HCT116 (cell line): ENCODE measurements around the gene TMC1. TPM values are rescaled to one million over a fixed set of nuclear protein-coding genes. Genes with fewer than 3 reads are reported as not detected.

Experiments used
- ATAC-seq: fragments of 200-7000 bp; cut with Tn5 transposase; 2 replicates; pipeline ENCODE4 v1.9.1; 2020; ENCODE audit warnings: mild to moderate bottlenecking, moderate library complexity
- BruUV-seq: library from RNA; stranded (reverse); fragments of 400-500 nt; replicated peaks from 2 replicates; lab custom pipeline; 2021; lab: Mats Ljungman, UMichigan
- CTCF ChIA-PET: fragments of 300-600 bp; sonication (Branson Sonifier 250); formaldehyde crosslinking; loops from one replicate; lab custom pipeline; 2021; ENCODE audit warnings: antibody characterized with exemption; lab: Charles Lee
- POLR2A ChIA-PET: fragments of 300-600, 350-600 bp; sonication (Branson Sonifier 250); formaldehyde crosslinking; loops from one replicate; lab custom pipeline; 2021; ENCODE audit warnings: antibody characterized with exemption; lab: Charles Lee
- RAD21 ChIA-PET, 2 experiments: fragments of 300-600 bp; sonication (Branson Sonifier 250); formaldehyde crosslinking; loops; one replicate each; lab custom pipeline; 2023; ENCODE audit warnings: low total read pairs in 2 of 2; ENCODE audit not compliant: uncharacterized antibody in 2 of 2, unreplicated experiment in 2 of 2, low non-redundant PET in 1 of 2; lab: Charles Lee
- DNase-seq: peaks from one replicate; pipeline ENCODE4 v3.0.0-alpha.2; 2010; ENCODE audit warnings: low read depth, low spot score
- H2AFZ ChIP-seq: fragments of 200-600 bp; shearing (Covaris generic), sonication (generic); 2 replicates; pipeline ENCODE4 v1.6.1; 2017; ENCODE audit warnings: low read depth, mixed run types, mixed read lengths, antibody characterized with exemption, low read length; ENCODE audit not compliant: poor library complexity, severe bottlenecking
- H3K27ac ChIP-seq: 2 replicates; pipeline ENCODE4 v1.5.1; 2012; ENCODE audit warnings: low read depth, low read length
- H3K27me3 ChIP-seq: fragments of 200-600 bp; sonication (generic); 2 replicates; pipeline ENCODE4 v1.6.1; 2016; ENCODE audit warnings: mixed run types, low read length, mixed read lengths; ENCODE audit not compliant: insufficient read depth
- H3K36me3 ChIP-seq, 2 experiments: fragments of 200-500 bp in 1 of 2; fragments of 200-600 bp in 1 of 2; sonication (Bioruptor generic) in 1 of 2; sonication (generic) in 1 of 2; 2 replicates each; pipeline versions ENCODE4 v1.5.1 to v1.6.1; 2014 to 2016; ENCODE audit warnings: low read length in 2 of 2, inconsistent platforms in 1 of 2, mixed read lengths in 1 of 2, mixed run types in 1 of 2; ENCODE audit not compliant: insufficient read depth in 2 of 2, control insufficient read depth in 1 of 2
- H3K4me1 ChIP-seq, 2 experiments: fragments of 200-600 bp in 1 of 2; sonication (generic) in 1 of 2; 2 replicates each; pipeline versions ENCODE4 v1.5.1 to v1.6.1; 2012 to 2017; ENCODE audit warnings: low read length in 2 of 2, inconsistent platforms in 1 of 2, mild to moderate bottlenecking in 1 of 2, mixed read lengths in 1 of 2, mixed run types in 1 of 2, moderate library complexity in 1 of 2; ENCODE audit not compliant: insufficient read depth in 2 of 2, control insufficient read depth in 1 of 2
- H3K4me2 ChIP-seq: fragments of 200-600 bp; sonication (generic); 2 replicates; pipeline ENCODE4 v1.6.1; 2017; ENCODE audit warnings: mixed run types, low read length, mixed read lengths
- H3K4me3 ChIP-seq, 2 experiments: fragments of 200-600 bp in 1 of 2; sonication (generic) in 1 of 2; replicated peaks in 1 of 2; 2 replicates each; pipeline ENCODE4 v1.5.1; 2011 to 2016; ENCODE audit warnings: low read length in 2 of 2, control low read depth in 1 of 2, low read depth in 1 of 2, mild to moderate bottlenecking in 1 of 2, mixed read lengths in 1 of 2, mixed run types in 1 of 2
- H3K79me2 ChIP-seq: fragments of 200-600 bp; sonication (generic); 2 replicates; pipeline ENCODE4 v1.6.1; 2017; ENCODE audit warnings: mild to moderate bottlenecking, mixed run types, low read length, moderate library complexity, mixed read lengths; ENCODE audit not compliant: insufficient read depth
- H3K9ac ChIP-seq: fragments of 200-600 bp; sonication (generic); 2 replicates; pipeline ENCODE4 v1.6.1; 2016; ENCODE audit warnings: low read length, mixed read lengths
- H3K9me2 ChIP-seq: fragments of 200-600 bp; sonication (generic), shearing (Covaris generic); 2 replicates; pipeline ENCODE4 v1.6.1; 2017; ENCODE audit warnings: mixed run types, mild to moderate bottlenecking, moderate library complexity; ENCODE audit not compliant: insufficient read depth
- H3K9me3 ChIP-seq, 2 experiments: fragments of 200-500 bp in 1 of 2; fragments of 200-600 bp in 1 of 2; sonication (Bioruptor generic) in 1 of 2; sonication (generic) in 1 of 2; 2 replicates each; pipeline ENCODE4 v1.6.1; 2014 to 2017; ENCODE audit warnings: low read length in 2 of 2, mixed read lengths in 2 of 2, inconsistent platforms in 1 of 2, low read depth in 1 of 2, mild to moderate bottlenecking in 1 of 2, mixed run types in 1 of 2, moderate library complexity in 1 of 2; ENCODE audit not compliant: control insufficient read depth in 1 of 2, insufficient read depth in 1 of 2
- H4K20me1 ChIP-seq: fragments of 200-600 bp; sonication (generic), shearing (Covaris generic); 2 replicates; pipeline ENCODE4 v1.6.1; 2017; ENCODE audit warnings: mixed run types, mild to moderate bottlenecking, moderate library complexity; ENCODE audit not compliant: insufficient read depth
- ELF1 ChIP-seq: IDR thresholded peaks from 2 replicates; pipeline ENCODE4 v1.6.1; 2012; ENCODE audit warnings: low read depth, borderline replicate concordance
- FOSL1 ChIP-seq: IDR thresholded peaks from 2 replicates; pipeline ENCODE4 v1.6.1; 2012; ENCODE audit warnings: low read depth
- SP1 ChIP-seq: IDR thresholded peaks from 2 replicates; pipeline ENCODE4 v1.6.1; 2012; ENCODE audit warnings: low read depth
- SRF ChIP-seq: IDR thresholded peaks from 2 replicates; pipeline ENCODE4 v1.6.1; 2012; ENCODE audit warnings: low read depth
- TCF7L2 ChIP-seq: IDR thresholded peaks from 2 replicates; pipeline ENCODE4 v1.7.0; 2011; ENCODE audit warnings: borderline replicate concordance, inconsistent platforms; ENCODE audit not compliant: insufficient read depth, insufficient read length; ENCODE audit errors: extremely low read depth
- intact Hi-C: fragments of 100-400 bp; cut with micrococcal nuclease; formaldehyde crosslinking; loops from 2 replicates; pipeline ENCODE4 v1.10.0; 2022
- total RNA-seq: library from RNA; stranded (reverse); gene quantifications from one replicate; pipeline ENCODE4 v1.2.1, GENCODE V29; 2021; ENCODE audit not compliant: unreplicated experiment
- TF ChIP-seq, protein P1 (sequence below), 3 experiments: fragments of 200-600 bp in 1 of 3; sonication (generic) in 1 of 3; IDR thresholded peaks in 2 of 3; conservative IDR thresholded peaks in 1 of 3; 2 replicates each; pipeline ENCODE4 v1.5.1; 2012 to 2017; ENCODE audit warnings: low read depth in 2 of 3, low read length in 2 of 3, antibody characterized with exemption in 1 of 3, borderline replicate concordance in 1 of 3, control low read depth in 1 of 3, mild to moderate bottlenecking in 1 of 3, mixed read lengths in 1 of 3, mixed run types in 1 of 3, moderate library complexity in 1 of 3; ENCODE audit not compliant: insufficient read depth in 1 of 3

Gene TMC1
- total RNA-seq, 1 experiment from 2014 or later: 0.57 TPM

GRCh38 chr9:72883875-72884274, 362.5 kb downstream of the TMC1 start:
- H3K36me3 ChIP-seq: no peaks in the 10 kb centered on the region
- no peak overlapping the region for H3K4me2 ChIP-seq
- intact Hi-C loops: no loop called here
- no peaks in the 10 kb centered on the region for H3K9me3 ChIP-seq
- H3K9me2 ChIP-seq: no peaks in the 10 kb centered on the region
- no peak for DNase-seq
- POLR2A ChIA-PET: no interaction called here
- H3K9ac ChIP-seq: no peak overlapping the region
- TF ChIP-seq, protein P1, sequence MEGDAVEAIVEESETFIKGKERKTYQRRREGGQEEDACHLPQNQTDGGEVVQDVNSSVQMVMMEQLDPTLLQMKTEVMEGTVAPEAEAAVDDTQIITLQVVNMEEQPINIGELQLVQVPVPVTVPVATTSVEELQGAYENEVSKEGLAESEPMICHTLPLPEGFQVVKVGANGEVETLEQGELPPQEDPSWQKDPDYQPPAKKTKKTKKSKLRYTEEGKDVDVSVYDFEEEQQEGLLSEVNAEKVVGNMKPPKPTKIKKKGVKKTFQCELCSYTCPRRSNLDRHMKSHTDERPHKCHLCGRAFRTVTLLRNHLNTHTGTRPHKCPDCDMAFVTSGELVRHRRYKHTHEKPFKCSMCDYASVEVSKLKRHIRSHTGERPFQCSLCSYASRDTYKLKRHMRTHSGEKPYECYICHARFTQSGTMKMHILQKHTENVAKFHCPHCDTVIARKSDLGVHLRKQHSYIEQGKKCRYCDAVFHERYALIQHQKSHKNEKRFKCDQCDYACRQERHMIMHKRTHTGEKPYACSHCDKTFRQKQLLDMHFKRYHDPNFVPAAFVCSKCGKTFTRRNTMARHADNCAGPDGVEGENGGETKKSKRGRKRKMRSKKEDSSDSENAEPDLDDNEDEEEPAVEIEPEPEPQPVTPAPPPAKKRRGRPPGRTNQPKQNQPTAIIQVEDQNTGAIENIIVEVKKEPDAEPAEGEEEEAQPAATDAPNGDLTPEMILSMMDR (IDR thresholded peaks at IDR 0.05 in 2 of 3, conservative IDR thresholded peaks at IDR 0.05 in 1 of 3; ENCODE audit: borderline replicate concordance in 1 of 3, insufficient read depth in 1 of 3, low read depth in 2 of 3, low read length in 2 of 3): no peak
- no peak for TF ChIP-seq FOSL1
- TF ChIP-seq TCF7L2: no peak
- TF ChIP-seq SP1: no peak
- TF ChIP-seq ELF1: no peak
- no peak overlapping the region for H2AFZ ChIP-seq
- H3K27ac ChIP-seq: no peak overlapping the region
- H4K20me1 ChIP-seq: no peaks in the 10 kb centered on the region
- BruUV-seq: no TSS peak
- no peak for ATAC-seq
- H3K4me1 ChIP-seq: no peaks in the 10 kb centered on the region
- CTCF ChIA-PET: interaction anchor here (1.2 kb wide), 1 partner anchor 13 kb away, joined by 3 read pairs; no protein-coding TSS in a partner anchor
- no peak overlapping the region for H3K4me3 ChIP-seq
- no peaks in the 10 kb centered on the region for H3K79me2 ChIP-seq
- RAD21 ChIA-PET: no interaction called here
- H3K27me3 ChIP-seq: no peaks in the 10 kb centered on the region

DNA sequence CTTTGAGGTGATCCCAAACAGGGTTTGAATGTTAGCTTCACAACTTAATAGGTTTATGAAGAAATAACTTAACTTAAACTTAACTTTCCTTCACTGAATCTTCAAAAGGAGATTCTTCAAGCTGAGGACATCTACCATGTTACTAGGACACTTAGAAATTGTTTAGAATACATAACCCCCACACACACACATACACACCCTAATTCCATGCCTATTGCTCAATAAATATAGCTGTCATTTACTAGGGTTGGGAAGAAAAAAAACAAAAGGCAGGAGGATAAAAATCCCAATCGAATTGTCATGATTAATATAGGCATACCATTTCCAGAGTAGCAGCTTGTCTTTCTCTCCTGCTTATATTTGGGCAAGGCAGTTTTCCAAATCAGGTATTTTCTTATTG, 363.1 kb downstream of the TMC1 start:
- Histone ChIP-seq H2AFZ (no peak overlapping the region), H3K27me3 (no peaks in the 10 kb centered on the region), H3K9me3 (no peaks in the 10 kb centered on the region), H3K36me3 (no peaks in the 10 kb centered on the region), H3K27ac (no peak overlapping the region), H3K9ac (no peak overlapping the region), H3K4me1 (no peaks in the 10 kb centered on the region), H4K20me1 (no peaks in the 10 kb centered on the region), H3K79me2 (no peaks in the 10 kb centered on the region), H3K4me2 (no peak overlapping the region), H3K4me3 (no peak overlapping the region), H3K9me2 (no peaks in the 10 kb centered on the region)
- RAD21 ChIA-PET: interaction anchor here in 1 of 2 experiments (0.6 kb wide), 1 partner anchor 330 kb away, joined by 3 read pairs; no protein-coding TSS in a partner anchor
- intact Hi-C loops: no loop called here
- no peak for DNase-seq
- ATAC-seq: no peak
- no peak for TF ChIP-seq SRF
- POLR2A ChIA-PET: no interaction called here
- CTCF ChIA-PET: interaction anchor here (1.2 kb wide), 2 partner anchors 13 to 138 kb away, joined by 3 read pairs; no protein-coding TSS in a partner anchor
- BruUV-seq: no TSS peak

Other genes starting within 250 kb of the TMC1 start
- gene ZFAND5, start 156.4 kb upstream of the TMC1 start, total RNA-seq: 128 TPM